Peyer's patch (tissue), 4 donors: Measurements from ENCODE around the gene TRAPPC4.

Experiments
- POLR2A ChIP-seq, 2 donors: fragments of 450-650 bp; IDR thresholded peaks; one replicate each; pipeline ENCODE4 v1.5.1; 2017; ENCODE audit warnings: antibody characterized with exemption in 2 of 2, mild to moderate bottlenecking in 2 of 2, moderate library complexity in 2 of 2
- TF ChIP-seq, protein P1 (sequence below), 6 experiments: fragments of 450-650 bp in 4 of 6; fragments of 200-600 bp in 2 of 6; sonication (generic) in 1 of 6; IDR thresholded peaks; one replicate each; pipeline ENCODE4 v1.5.1; 2017 to 2019; ENCODE audit warnings: antibody characterized with exemption in 6 of 6, mild to moderate bottlenecking in 3 of 6, moderate library complexity in 1 of 6

DNA sequence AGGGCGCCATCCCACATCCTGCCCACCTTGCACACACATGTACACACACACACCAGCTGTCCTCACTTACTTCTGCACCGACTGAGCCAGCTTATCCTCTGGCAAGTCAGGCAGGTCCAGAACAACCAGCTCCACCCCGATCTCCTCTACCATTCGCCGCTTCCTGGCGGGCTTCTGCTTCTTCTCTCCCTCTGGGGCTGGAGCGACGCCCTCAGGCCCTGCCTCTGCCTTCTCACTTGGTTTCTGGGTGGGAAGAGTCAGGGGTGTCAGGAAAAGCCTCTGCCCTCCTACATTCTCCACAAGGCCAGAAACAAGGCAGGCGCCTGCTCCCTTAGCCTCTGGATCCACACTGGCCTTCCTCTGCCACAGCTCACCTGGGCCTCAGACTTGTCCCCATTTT, 30.1 kb downstream of the TRAPPC4 start:
- TF ChIP-seq, protein P1, sequence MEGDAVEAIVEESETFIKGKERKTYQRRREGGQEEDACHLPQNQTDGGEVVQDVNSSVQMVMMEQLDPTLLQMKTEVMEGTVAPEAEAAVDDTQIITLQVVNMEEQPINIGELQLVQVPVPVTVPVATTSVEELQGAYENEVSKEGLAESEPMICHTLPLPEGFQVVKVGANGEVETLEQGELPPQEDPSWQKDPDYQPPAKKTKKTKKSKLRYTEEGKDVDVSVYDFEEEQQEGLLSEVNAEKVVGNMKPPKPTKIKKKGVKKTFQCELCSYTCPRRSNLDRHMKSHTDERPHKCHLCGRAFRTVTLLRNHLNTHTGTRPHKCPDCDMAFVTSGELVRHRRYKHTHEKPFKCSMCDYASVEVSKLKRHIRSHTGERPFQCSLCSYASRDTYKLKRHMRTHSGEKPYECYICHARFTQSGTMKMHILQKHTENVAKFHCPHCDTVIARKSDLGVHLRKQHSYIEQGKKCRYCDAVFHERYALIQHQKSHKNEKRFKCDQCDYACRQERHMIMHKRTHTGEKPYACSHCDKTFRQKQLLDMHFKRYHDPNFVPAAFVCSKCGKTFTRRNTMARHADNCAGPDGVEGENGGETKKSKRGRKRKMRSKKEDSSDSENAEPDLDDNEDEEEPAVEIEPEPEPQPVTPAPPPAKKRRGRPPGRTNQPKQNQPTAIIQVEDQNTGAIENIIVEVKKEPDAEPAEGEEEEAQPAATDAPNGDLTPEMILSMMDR (IDR thresholded peaks at IDR 0.05): no peak
- TF ChIP-seq POLR2A (IDR thresholded peaks at IDR 0.05): no peak
